Measurements from ENCODE around the gene FLT4.

FLT4 gene

GRCh38 chr5:180598316-180598701 lies 51.1 kb downstream of the FLT4 start:
- H3K9ac ChIP-seq (ENCODE audit: insufficient read length, low read depth) = no peak overlapping the region
- H3K9me3 ChIP-seq (ENCODE audit: insufficient read depth, low read length) = no peaks in the 10 kb centered on the region
- DNase-seq (ENCODE audit: low read depth, low spot score) = no peak
- TF ChIP-seq ZNF274 (IDR thresholded peaks at IDR 0.05; ENCODE audit: low read depth, low read length) = no peak
- TF ChIP-seq YY1 (IDR thresholded peaks at IDR 0.05; ENCODE audit: insufficient read depth, insufficient read length) = no peak
- no peak for TF ChIP-seq SUZ12 (IDR thresholded peaks at IDR 0.05; ENCODE audit: extremely low read depth, insufficient read depth, insufficient read length)
- H3K36me3 ChIP-seq (ENCODE audit: insufficient read depth, insufficient read length, low read length) = no peaks in the 10 kb centered on the region
- H3K27me3 ChIP-seq (ENCODE audit: insufficient read depth, insufficient read length) = peaks cover 5% of the 10 kb centered on the region
- no peak overlapping the region for H3K4me3 ChIP-seq (ENCODE audit: insufficient read length, low read depth)
- no peaks in the 10 kb centered on the region for H3K4me1 ChIP-seq (ENCODE audit: insufficient read depth, insufficient read length)

- Histone ChIP-seq H3K9ac (ENCODE audit: insufficient read length, low read depth) (no peak overlapping the region), H3K4me3 (ENCODE audit: insufficient read length, low read depth) (no peak overlapping the region), H3K36me3 (ENCODE audit: insufficient read depth, insufficient read length, low read length) (no peaks in the 10 kb centered on the region), H3K4me1 (ENCODE audit: insufficient read depth, insufficient read length) (no peaks in the 10 kb centered on the region), H3K27me3 (ENCODE audit: insufficient read depth, insufficient read length) (peaks cover 12% of the 10 kb centered on the region), H3K9me3 (ENCODE audit: insufficient read depth, low read length) (no peaks in the 10 kb centered on the region)
- DNase-seq (ENCODE audit: low read depth, low spot score) = no peak
- TF ChIP-seq ZNF274 (IDR thresholded peaks at IDR 0.05; ENCODE audit: low read depth, low read length) = no peak
- TF ChIP-seq YY1 (IDR thresholded peaks at IDR 0.05; ENCODE audit: insufficient read depth, insufficient read length) = no peak
- TF ChIP-seq SUZ12 (IDR thresholded peaks at IDR 0.05; ENCODE audit: extremely low read depth, insufficient read depth, insufficient read length) = no peak
Observed at GRCh38 chr5:180596668-180597231, 52.6 kb downstream of the FLT4 start.

- TF ChIP-seq ZNF274 (IDR thresholded peaks at IDR 0.05; ENCODE audit: low read depth, low read length) (no peak), YY1 (IDR thresholded peaks at IDR 0.05; ENCODE audit: insufficient read depth, insufficient read length) (no peak), SUZ12 (IDR thresholded peaks at IDR 0.05; ENCODE audit: extremely low read depth, insufficient read depth, insufficient read length) (no peak)
- no peaks in the 10 kb centered on the region for H3K4me1 ChIP-seq (ENCODE audit: insufficient read depth, insufficient read length)
- no peak overlapping the region for H3K4me3 ChIP-seq (ENCODE audit: insufficient read length, low read depth)
- no peak for DNase-seq (ENCODE audit: low read depth, low spot score)
- no peaks in the 10 kb centered on the region for H3K36me3 ChIP-seq (ENCODE audit: insufficient read depth, insufficient read length, low read length)
- no peak overlapping the region for H3K9ac ChIP-seq (ENCODE audit: insufficient read length, low read depth)
- H3K9me3 ChIP-seq (ENCODE audit: insufficient read depth, low read length) = no peaks in the 10 kb centered on the region
- H3K27me3 ChIP-seq (ENCODE audit: insufficient read depth, insufficient read length) = peaks cover 17% of the 10 kb centered on the region
Observed at GRCh38 chr5:180596115-180596667, 53.2 kb downstream of the FLT4 start.

- Histone ChIP-seq H3K9ac (ENCODE audit: insufficient read length, low read depth) (no peak overlapping the region), H3K27me3 (ENCODE audit: insufficient read depth, insufficient read length) (peaks cover 24% of the 10 kb centered on the region), H3K36me3 (ENCODE audit: insufficient read depth, insufficient read length, low read length) (no peaks in the 10 kb centered on the region), H3K4me3 (ENCODE audit: insufficient read length, low read depth) (no peak overlapping the region), H3K4me1 (ENCODE audit: insufficient read depth, insufficient read length) (no peaks in the 10 kb centered on the region), H3K9me3 (ENCODE audit: insufficient read depth, low read length) (no peaks in the 10 kb centered on the region)
- DNase-seq (ENCODE audit: low read depth, low spot score) = no peak
- TF ChIP-seq ZNF274 (IDR thresholded peaks at IDR 0.05; ENCODE audit: low read depth, low read length) (no peak), SUZ12 (IDR thresholded peaks at IDR 0.05; ENCODE audit: extremely low read depth, insufficient read depth, insufficient read length) (no peak), YY1 (IDR thresholded peaks at IDR 0.05; ENCODE audit: insufficient read depth, insufficient read length) (no peak)
Observed at GRCh38 chr5:180595381-180596114, 53.9 kb downstream of the FLT4 start.

GRCh38 chr5:180595046-180595379 lies 54.4 kb downstream of the FLT4 start:
- Histone ChIP-seq H3K4me3 (ENCODE audit: insufficient read length, low read depth) (no peak overlapping the region), H3K9ac (ENCODE audit: insufficient read length, low read depth) (no peak overlapping the region), H3K4me1 (ENCODE audit: insufficient read depth, insufficient read length) (no peaks in the 10 kb centered on the region), H3K27me3 (ENCODE audit: insufficient read depth, insufficient read length) (peaks cover 29% of the 10 kb centered on the region), H3K9me3 (ENCODE audit: insufficient read depth, low read length) (no peaks in the 10 kb centered on the region), H3K36me3 (ENCODE audit: insufficient read depth, insufficient read length, low read length) (no peaks in the 10 kb centered on the region)
- TF ChIP-seq ZNF274 (IDR thresholded peaks at IDR 0.05; ENCODE audit: low read depth, low read length) = no peak
- no peak for TF ChIP-seq YY1 (IDR thresholded peaks at IDR 0.05; ENCODE audit: insufficient read depth, insufficient read length)
- no peak for TF ChIP-seq SUZ12 (IDR thresholded peaks at IDR 0.05; ENCODE audit: extremely low read depth, insufficient read depth, insufficient read length)
- DNase-seq (ENCODE audit: low read depth, low spot score) = no peak

GRCh38 chr5:180594311-180595045 lies 54.9 kb downstream of the FLT4 start:
- no peak for DNase-seq (ENCODE audit: low read depth, low spot score)
- TF ChIP-seq SUZ12 (IDR thresholded peaks at IDR 0.05; ENCODE audit: extremely low read depth, insufficient read depth, insufficient read length) (no peak), YY1 (IDR thresholded peaks at IDR 0.05; ENCODE audit: insufficient read depth, insufficient read length) (no peak), ZNF274 (IDR thresholded peaks at IDR 0.05; ENCODE audit: low read depth, low read length) (no peak)
- no peaks in the 10 kb centered on the region for H3K4me1 ChIP-seq (ENCODE audit: insufficient read depth, insufficient read length)

More at GRCh38 chr5:180594311-180595045, 54.9 kb downstream of the FLT4 start:
- Histone ChIP-seq H3K9ac (ENCODE audit: insufficient read length, low read depth) (no peak overlapping the region), H3K9me3 (ENCODE audit: insufficient read depth, low read length) (no peaks in the 10 kb centered on the region), H3K4me3 (ENCODE audit: insufficient read length, low read depth) (no peak overlapping the region), H3K36me3 (ENCODE audit: insufficient read depth, insufficient read length, low read length) (no peaks in the 10 kb centered on the region), H3K27me3 (ENCODE audit: insufficient read depth, insufficient read length) (peaks cover 34% of the 10 kb centered on the region)

Measured in NT2/D1 (cell line).